H1 (cell line): ENCODE measurements around the gene HTRA2. TPM values are rescaled to one million over a fixed set of nuclear protein-coding genes. Genes with fewer than 3 reads are reported as not detected.

Source experiments
- CTCF ChIA-PET: fragments of 300-600 bp; sonication (Branson Sonifier 250); formaldehyde crosslinking; loops from one replicate; lab custom pipeline; 2021; ENCODE audit not compliant: partially characterized antibody; lab: Charles Lee
- POLR2A ChIA-PET: fragments of 300-600 bp; sonication (Branson Sonifier 250); formaldehyde crosslinking; loops from one replicate; lab custom pipeline; 2021; ENCODE audit warnings: inconsistent platforms; ENCODE audit not compliant: partially characterized antibody; lab: Charles Lee
- DNase-seq, 2 experiments: peaks; one replicate each; pipeline versions ENCODE4 v3.0.0 to v3.0.0-alpha.2; 2010 to 2022; ENCODE audit warnings: low spot score in 2 of 2, low read depth in 1 of 2, mixed read lengths in 1 of 2
- FAIRE-seq: peaks from 2 replicates; lab custom pipeline; 2011; peaks lifted over from hg19 to GRCh38; lab: Jason Lieb, UNC
- H2AFZ ChIP-seq: 2 replicates; pipeline ENCODE4 v1.8.1; 2012; ENCODE audit warnings: low read length, inconsistent platforms
- H2AK5ac ChIP-seq: 2 replicates; pipeline ENCODE4 v1.6.1; 2013; ENCODE audit warnings: low read depth, low read length
- H2BK120ac ChIP-seq: replicated peaks from 2 replicates; pipeline ENCODE3; 2013; ENCODE audit warnings: low read depth, low read length, inconsistent platforms
- H2BK12ac ChIP-seq: 2 replicates; pipeline ENCODE4 v1.6.1; 2013; ENCODE audit warnings: low read depth, low read length
- H2BK15ac ChIP-seq: 2 replicates; pipeline ENCODE4 v1.6.1; 2013; ENCODE audit warnings: low read length
- H2BK20ac ChIP-seq: 2 replicates; pipeline ENCODE4 v1.6.1; 2013; ENCODE audit warnings: low read length
- H2BK5ac ChIP-seq: 2 replicates; pipeline ENCODE4 v1.6.1; 2013; ENCODE audit warnings: low read depth, low read length
- H3K14ac ChIP-seq: 2 replicates; pipeline ENCODE4 v1.6.1; 2013; ENCODE audit warnings: inconsistent platforms; ENCODE audit not compliant: insufficient read length
- H3K18ac ChIP-seq: 2 replicates; pipeline ENCODE4 v1.6.1; 2013; ENCODE audit warnings: low read length; ENCODE audit errors: extremely low read depth
- H3K23ac ChIP-seq: 2 replicates; pipeline ENCODE4 v1.6.1; 2013; ENCODE audit warnings: inconsistent platforms; ENCODE audit not compliant: insufficient read length
- H3K23me2 ChIP-seq: 2 replicates; pipeline ENCODE4 v1.6.1; 2013; ENCODE audit warnings: low read depth, low read length
- H3K27ac ChIP-seq: 2 replicates; pipeline ENCODE4 v1.6.1; 2011; ENCODE audit warnings: low read depth, low read length, inconsistent platforms
- H3K27me3 ChIP-seq, 4 experiments: replicated peaks in 1 of 4; 1 replicate in 1 of 4; 2 replicates in 3 of 4; pipeline versions ENCODE4 v1.6.1 to v1.8.1; 2011 to 2013; ENCODE audit warnings: low read length in 3 of 4, mild to moderate bottlenecking in 3 of 4, inconsistent platforms in 2 of 4, mixed read lengths in 2 of 4, moderate library complexity in 1 of 4; ENCODE audit not compliant: control insufficient read depth in 3 of 4, insufficient read depth in 3 of 4; ENCODE audit errors: extremely low read depth in 1 of 4
- H3K36me3 ChIP-seq, 4 experiments: 2 replicates each; pipeline versions ENCODE4 v1.6.1 to v1.8.1; 2011 to 2013; ENCODE audit warnings: mild to moderate bottlenecking in 4 of 4, low read length in 3 of 4, moderate library complexity in 2 of 4, control low read depth in 1 of 4, inconsistent platforms in 1 of 4; ENCODE audit not compliant: insufficient read depth in 4 of 4, control insufficient read depth in 2 of 4
- H3K4ac ChIP-seq: replicated peaks from 2 replicates; pipeline ENCODE3; 2013; ENCODE audit warnings: low read length, low read depth, mixed read lengths, inconsistent platforms; ENCODE audit not compliant: insufficient read length
- H3K4me1 ChIP-seq, 4 experiments: replicated peaks in 1 of 4; 1 replicate in 1 of 4; 2 replicates in 3 of 4; pipeline versions ENCODE4 v1.6.1 to v1.8.1; 2011 to 2013; ENCODE audit warnings: low read length in 3 of 4, inconsistent platforms in 2 of 4, mixed read lengths in 1 of 4; ENCODE audit not compliant: insufficient read depth in 4 of 4, control insufficient read depth in 3 of 4
- H3K4me2 ChIP-seq, 2 experiments: 2 replicates each; pipeline versions ENCODE4 v1.6.1 to v1.8.1; 2011 to 2013; ENCODE audit warnings: low read depth in 2 of 2, low read length in 2 of 2, control low read depth in 1 of 2, inconsistent platforms in 1 of 2, mild to moderate bottlenecking in 1 of 2; ENCODE audit not compliant: insufficient read depth in 1 of 2
- H3K4me3 ChIP-seq, 4 experiments: fragments of 200-600, 300-600 bp in 1 of 4; sonication (generic), shearing (Covaris generic), sonication (Bioruptor Twin) in 1 of 4; 2 replicates each; pipeline versions ENCODE4 v1.5.1 to v1.8.1; 2011 to 2016; ENCODE audit warnings: low read length in 4 of 4, low read depth in 3 of 4, control low read depth in 2 of 4, inconsistent platforms in 2 of 4, mild to moderate bottlenecking in 2 of 4, mixed read lengths in 1 of 4, moderate library complexity in 1 of 4; ENCODE audit not compliant: insufficient read depth in 2 of 4; ENCODE audit errors: extremely low read depth in 1 of 4
- H3K56ac ChIP-seq: replicated peaks from 2 replicates; pipeline ENCODE3; 2013; ENCODE audit warnings: low read depth, mild to moderate bottlenecking, mixed read lengths, low read length, inconsistent platforms; ENCODE audit not compliant: insufficient read length
- H3K79me1 ChIP-seq: 2 replicates; pipeline ENCODE4 v1.6.1; 2013; ENCODE audit warnings: low read depth, low read length, control low read depth
- H3K79me2 ChIP-seq, 2 experiments: 2 replicates each; pipeline versions ENCODE4 v1.6.1 to v1.8.1; 2012 to 2013; ENCODE audit warnings: low read length in 2 of 2, mild to moderate bottlenecking in 2 of 2, inconsistent platforms in 1 of 2; ENCODE audit not compliant: insufficient read depth in 2 of 2, control insufficient read depth in 1 of 2
- H3K9ac ChIP-seq, 4 experiments: replicated peaks in 1 of 4; 1 replicate in 1 of 4; 2 replicates in 3 of 4; pipeline versions ENCODE4 v1.6.1 to v1.8.1; 2011 to 2013; ENCODE audit warnings: low read depth in 3 of 4, low read length in 3 of 4, control low read depth in 2 of 4, mild to moderate bottlenecking in 2 of 4, moderate library complexity in 2 of 4, inconsistent platforms in 1 of 4; ENCODE audit errors: extremely low read depth in 1 of 4
- H3K9me3 ChIP-seq, 2 experiments: 2 replicates each; pipeline versions ENCODE4 v1.6.1 to v1.8.1; 2012 to 2013; ENCODE audit warnings: mild to moderate bottlenecking in 2 of 2, moderate library complexity in 2 of 2, control low read depth in 1 of 2, inconsistent platforms in 1 of 2, low read depth in 1 of 2, low read length in 1 of 2, mixed read lengths in 1 of 2; ENCODE audit not compliant: insufficient read depth in 2 of 2
- H4K20me1 ChIP-seq, 2 experiments: replicated peaks in 1 of 2; 2 replicates each; pipeline versions ENCODE3 to v1.8.1; 2011 to 2013; ENCODE audit warnings: inconsistent platforms in 2 of 2, low read length in 2 of 2, mild to moderate bottlenecking in 1 of 2; ENCODE audit not compliant: insufficient read depth in 2 of 2, control insufficient read depth in 1 of 2
- H4K5ac ChIP-seq: 2 replicates; pipeline ENCODE4 v1.6.1; 2013; ENCODE audit warnings: low read length, low read depth, mixed read lengths, inconsistent platforms; ENCODE audit not compliant: insufficient read length
- H4K8ac ChIP-seq: 2 replicates; pipeline ENCODE4 v1.8.0; 2013; ENCODE audit warnings: mild to moderate bottlenecking, moderate library complexity, low read length, inconsistent platforms; ENCODE audit not compliant: insufficient read depth; ENCODE audit errors: extremely low read depth
- H4K91ac ChIP-seq: replicated peaks from 2 replicates; pipeline ENCODE3; 2013; ENCODE audit warnings: low read length, mixed read lengths, inconsistent platforms; ENCODE audit not compliant: insufficient read length
- BRCA1 ChIP-seq: IDR thresholded peaks from 2 replicates; pipeline ENCODE4 v1.6.1; 2012; ENCODE audit warnings: low read depth, low read length, improper control_type of control experiment
- E2F6 ChIP-seq: IDR thresholded peaks from 2 replicates; pipeline ENCODE4 v1.6.1; 2012; ENCODE audit warnings: inconsistent platforms
- EP300 ChIP-seq, 2 experiments: IDR thresholded peaks; 1 replicate in 1 of 2; 2 replicates in 1 of 2; pipeline ENCODE4 v1.6.1; 2011 to 2012; ENCODE audit warnings: low read depth in 2 of 2, low read length in 2 of 2, mild to moderate bottlenecking in 2 of 2, borderline replicate concordance in 1 of 2, inconsistent platforms in 1 of 2, moderate library complexity in 1 of 2
- MAFK ChIP-seq: IDR thresholded peaks from 2 replicates; pipeline ENCODE4 v1.6.1; 2012; ENCODE audit warnings: low read depth, mild to moderate bottlenecking, improper control_type of control experiment, low read length
- SIX5 ChIP-seq: IDR thresholded peaks from 2 replicates; pipeline ENCODE4 v1.6.1; 2011; ENCODE audit warnings: mild to moderate bottlenecking, low read depth, low read length
- TAF1 ChIP-seq: IDR thresholded peaks from 2 replicates; pipeline ENCODE4 v1.6.1; 2011; ENCODE audit warnings: mild to moderate bottlenecking, low read depth, low read length
- USF2 ChIP-seq: IDR thresholded peaks from 2 replicates; pipeline ENCODE4 v1.6.1; 2011; ENCODE audit warnings: low read length, improper control_type of control experiment
- WGBS, 2 experiments: shearing (Covaris generic) in 1 of 2; methylation state at CpG; one replicate each; pipeline versions ENCODE4 v1.1.6 to v1.1.7; 2013 to 2015; ENCODE audit warnings: low lambda C conversion rate in 2 of 2, mixed read lengths in 2 of 2, inconsistent platforms in 1 of 2, low coverage in 1 of 2, missing lambda C conversion rate in 1 of 2; ENCODE audit not compliant: insufficient replicate concordance in 2 of 2, insufficient coverage in 1 of 2, insufficient read length in 1 of 2; ENCODE audit errors: extremely low coverage in 1 of 2, missing lambda C conversion rate in 1 of 2; 5-methylcytosine and 5-hydroxymethylcytosine counted together
- polyA plus RNA-seq, 7 experiments: library from polyadenylated mRNA; depleted of rRNA in 3 of 7; stranded (reverse) in 5 of 7; unstranded in 2 of 7; fragments of >200 nt in 5 of 7; fragments of 200-250 nt in 2 of 7; gene quantifications; 1 replicate in 5 of 7; 2 replicates in 1 of 7; 4 replicates in 1 of 7; pipeline versions ENCODE4 v1.2.1 to v1.2.3, GENCODE V29; 2011 to 2013; ENCODE audit warnings: missing spikeins in 2 of 7, mixed read lengths in 2 of 7
- total RNA-seq: library from RNA; stranded (reverse); fragmentation: NEBNext Ultra II Directional; extraction: Animal tissue kit (Norgen Biotek cat#: 25700); gene quantifications from 2 replicates; pipeline ENCODE4 v1.2.1, GENCODE V29; 2021
- TF ChIP-seq, protein P1 (sequence below): IDR thresholded peaks from 2 replicates; pipeline ENCODE4 v1.6.1; 2012; ENCODE audit warnings: inconsistent platforms

HTRA2 gene
- total and polyA plus RNA-seq, 2 of the 8 experiments (the other 6 are each of a cell fraction or from before 2014, with no cell fraction given) = 21.6 to 37.6 TPM

- peak overlapping the region; percentile 95; the same call in 1 of the 2 replicates for H2BK12ac ChIP-seq
- peak overlapping the region; percentile 20 to 57 (median 46) for H3K4me3 ChIP-seq
- peaks cover 68 to 81% (median 79%) of the 10 kb centered on the region in 4 experiments for H3K27me3 ChIP-seq
- no peak overlapping the region for H2BK120ac ChIP-seq
- H3K56ac ChIP-seq = no peak overlapping the region
- peak overlapping the region; percentile 75 for H4K8ac ChIP-seq
- H3K27ac ChIP-seq = no peak overlapping the region
- 4% methylated on average over 51 of the region's 61 CpGs; no CpG with 5 or more reads in 1 of the 2 experiments for WGBS, 2 experiments
- peaks cover 7 to 47% (median 26%) of the 10 kb centered on the region in 4 experiments for H3K4me1 ChIP-seq
- no peak overlapping the region for H3K14ac ChIP-seq
- H4K5ac ChIP-seq = no peak overlapping the region
- peak overlapping the region; percentile 26; the same call in 1 of the 2 replicates for H2BK5ac ChIP-seq
- H3K9ac ChIP-seq = peak overlapping the region in 1 of 4 experiments; percentile 25; a peak in 3 of 7 replicates
- FAIRE-seq (no peak), DNase-seq (peak in 1 of 2 experiments; percentile 79)
- H3K23ac ChIP-seq = no peak overlapping the region
- peak overlapping the region; percentile 78 to 97 for H3K4me2 ChIP-seq
- peaks cover 24% of the 10 kb centered on the region; the same call in 1 of the 2 replicates for H3K23me2 ChIP-seq
- no peak overlapping the region for H4K91ac ChIP-seq
- H3K79me2 ChIP-seq = no peaks in the 10 kb centered on the region
- peaks cover 0 to 1% (median 0%) of the 10 kb centered on the region in 4 experiments; a peak in 2 of 8 replicates for H3K36me3 ChIP-seq
- no peak overlapping the region for H2AK5ac ChIP-seq
- peak overlapping the region; percentile 57; the same call in 1 of the 2 replicates for H2AFZ ChIP-seq
- no peak overlapping the region; the same call in 1 of the 2 replicates for H2BK20ac ChIP-seq
- no peaks in the 10 kb centered on the region for H3K79me1 ChIP-seq
- H3K4ac ChIP-seq = no peak overlapping the region
- peak overlapping the region; percentile 72; the same call in 1 of the 2 replicates for H2BK15ac ChIP-seq
- ChIA-PET CTCF (interaction anchor here (0.9 to 5.1 kb wide), 5 partner anchors 13 to 89 kb away, joined by 3 to 24 read pairs (median 8); partner anchors contain the start of genes CCDC142 and TTC31), POLR2A (interaction anchor here (0.6 to 9.4 kb wide), 16 partner anchors 9 to 496 kb away, joined by 3 to 73 read pairs (median 5); partner anchors contain the start of genes AUP1, CCDC142, DQX1 and HTRA2)
- no peaks in the 10 kb centered on the region for H3K9me3 ChIP-seq
- peak overlapping the region; percentile 96 for H3K18ac ChIP-seq
- peaks cover 0 to 16% of the 10 kb centered on the region in 2 experiments for H4K20me1 ChIP-seq
- TF ChIP-seq, protein P1, sequence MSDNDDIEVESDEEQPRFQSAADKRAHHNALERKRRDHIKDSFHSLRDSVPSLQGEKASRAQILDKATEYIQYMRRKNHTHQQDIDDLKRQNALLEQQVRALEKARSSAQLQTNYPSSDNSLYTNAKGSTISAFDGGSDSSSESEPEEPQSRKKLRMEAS = peak; percentile 53; the same call in 1 of the 2 replicates
- TF ChIP-seq SIX5 = no peak
- TF ChIP-seq EP300 (IDR thresholded peaks at IDR 0.05; ENCODE audit: borderline replicate concordance in 1 of 2, low read depth in 2 of 2, low read length in 2 of 2) = no peak
- TF ChIP-seq BRCA1 = no peak
- TF ChIP-seq E2F6 = peak; percentile 75
- TF ChIP-seq MAFK = no peak
- TF ChIP-seq USF2 = no peak
- peak; percentile 30; the same call in 1 of the 2 replicates for TF ChIP-seq TAF1
These were observed 31.8 kb upstream of the HTRA2 start for GRCh38 chr2:74497777-74498499.
